Measurements from ENCODE around the gene PPP2R2D.

The PPP2R2D gene

GRCh38 chr10:131933016-131933695 is 32.3 kb downstream of the PPP2R2D start:
- DNase-seq (ENCODE audit: low read depth, low spot score) = no peak
- H3K4me3 ChIP-seq (ENCODE audit: low read depth, low read length) = no peak overlapping the region
- ChIA-PET POLR2A (interaction anchor here (1.1 kb wide), 1 partner anchor 10 kb away, joined by 3 read pairs; no protein-coding TSS in a partner anchor), CTCF (interaction anchor here (1.2 to 1.4 kb wide), 2 partner anchors 10 to 11 kb away, joined by 3 to 5 read pairs; no protein-coding TSS in a partner anchor)
- TF ChIP-seq CTCF (IDR thresholded peaks at IDR 0.05; ENCODE audit: insufficient read depth, low read length, missing control alignments) = no peak

GRCh38 chr10:131933696-131934086 is 32.9 kb downstream of the PPP2R2D start:
- H3K4me3 ChIP-seq (ENCODE audit: low read depth, low read length) = no peak overlapping the region
- POLR2A ChIA-PET = no interaction called here

GRCh38 chr10:131934769-131935168 is 34.0 kb downstream of the PPP2R2D start:
- no peak for TF ChIP-seq CTCF (IDR thresholded peaks at IDR 0.05; ENCODE audit: insufficient read depth, low read length, missing control alignments)
- ChIA-PET CTCF (interaction anchor here (1.5 kb wide), 1 partner anchor 11 kb away, joined by 5 read pairs; no protein-coding TSS in a partner anchor), POLR2A (no interaction called here)
- H3K4me3 ChIP-seq (ENCODE audit: low read depth, low read length) = no peak overlapping the region
- no peak for DNase-seq (ENCODE audit: low read depth, low spot score)

More at GRCh38 chr10:131933696-131934086, 32.9 kb downstream of the PPP2R2D start:
- TF ChIP-seq CTCF (IDR thresholded peaks at IDR 0.05; ENCODE audit: insufficient read depth, low read length, missing control alignments) = no peak
- no peak for DNase-seq (ENCODE audit: low read depth, low spot score)
- CTCF ChIA-PET = interaction anchor here (1.4 kb wide), 1 partner anchor 11 kb away, joined by 3 read pairs; no protein-coding TSS in a partner anchor

GRCh38 chr10:131935260-131935659 is 34.5 kb downstream of the PPP2R2D start:
- no peak for DNase-seq (ENCODE audit: low read depth, low spot score)
- ChIA-PET POLR2A (no interaction called here), CTCF (interaction anchor here (0.7 to 1.5 kb wide), 2 partner anchors 10 to 26 kb away, joined by 3 to 5 read pairs; no protein-coding TSS in a partner anchor)
- no peak for TF ChIP-seq CTCF (IDR thresholded peaks at IDR 0.05; ENCODE audit: insufficient read depth, low read length, missing control alignments)
- H3K4me3 ChIP-seq (ENCODE audit: low read depth, low read length) = no peak overlapping the region

- H3K4me3 ChIP-seq (ENCODE audit: low read depth, low read length) = no peak overlapping the region
- DNase-seq (ENCODE audit: low read depth, low spot score) = no peak
- POLR2A ChIA-PET = no interaction called here
- CTCF ChIA-PET = interaction anchor here (1.2 to 2.2 kb wide), 2 partner anchors 9 to 87 kb away, joined by 5 to 6 read pairs; no protein-coding TSS in a partner anchor
- no peak for TF ChIP-seq CTCF (IDR thresholded peaks at IDR 0.05; ENCODE audit: insufficient read depth, low read length, missing control alignments)
Measured at GRCh38 chr10:131936294-131936693, 35.5 kb downstream of the PPP2R2D start.

- DNase-seq (ENCODE audit: low read depth, low spot score) = no peak
- ChIA-PET POLR2A (no interaction called here), CTCF (interaction anchor here (1.2 to 2.2 kb wide), 2 partner anchors 9 to 86 kb away, joined by 5 to 6 read pairs; no protein-coding TSS in a partner anchor)
- no peak for TF ChIP-seq CTCF (IDR thresholded peaks at IDR 0.05; ENCODE audit: insufficient read depth, low read length, missing control alignments)
- H3K4me3 ChIP-seq (ENCODE audit: low read depth, low read length) = no peak overlapping the region
Measured at GRCh38 chr10:131936736-131937135, 35.9 kb downstream of the PPP2R2D start.
